Neural progenitor cell (in vitro differentiated cells): ENCODE results near the gene ZNF276. TPM values are rescaled to one million over a fixed set of nuclear protein-coding genes. Genes with fewer than 3 reads are reported as not detected.

Experiments used
- DNase-seq: peaks from one replicate; pipeline ENCODE4 v3.0.0-alpha.2; 2016; ENCODE audit warnings: low spot score
- H2AFZ ChIP-seq: fragments of 200-600 bp; sonication (generic); replicated peaks from 2 replicates; pipeline ENCODE4 v1.6.1; 2016; ENCODE audit warnings: antibody characterized with exemption
- H3F3A ChIP-seq: fragments of 200-600 bp; sonication (generic); 2 replicates; pipeline ENCODE4 v1.6.1; 2016; ENCODE audit warnings: antibody characterized with exemption, low read depth
- H3K27ac ChIP-seq: fragments of 200-600 bp; sonication (generic); 2 replicates; pipeline ENCODE4 v1.5.1; 2016; ENCODE audit warnings: mild to moderate bottlenecking
- H3K27me3 ChIP-seq: fragments of 200-600 bp; sonication (generic); 2 replicates; pipeline ENCODE4 v1.6.1; 2016; ENCODE audit warnings: mild to moderate bottlenecking, moderate library complexity
- H3K36me3 ChIP-seq: fragments of 200-600 bp; sonication (generic); 2 replicates; pipeline ENCODE4 v1.5.1; 2016
- H3K4me1 ChIP-seq: fragments of 200-600 bp; sonication (generic); 2 replicates; pipeline ENCODE4 v1.6.1; 2016; ENCODE audit warnings: mixed run types
- H3K4me2 ChIP-seq: fragments of 200-600 bp; sonication (generic); 2 replicates; pipeline ENCODE4 v1.6.1; 2016
- H3K4me3 ChIP-seq: fragments of 200-600 bp; sonication (generic); 2 replicates; pipeline ENCODE4 v1.5.1; 2016
- H3K79me2 ChIP-seq: fragments of 200-600 bp; sonication (generic); 2 replicates; pipeline ENCODE4 v1.6.1; 2016; ENCODE audit warnings: low read depth
- H3K9ac ChIP-seq: fragments of 200-600 bp; sonication (generic); 2 replicates; pipeline ENCODE4 v1.6.1; 2016
- H3K9me3 ChIP-seq: fragments of 200-600 bp; sonication (generic); 2 replicates; pipeline ENCODE4 v1.5.1; 2016; ENCODE audit warnings: low read depth
- H4K20me1 ChIP-seq: fragments of 200-600 bp; sonication (generic); 2 replicates; pipeline ENCODE4 v1.6.1; 2016; ENCODE audit warnings: low read depth
- H3K27ac Mint-ChIP-seq: 3 replicates; pipeline ENCODE4 v1.8.0; 2021; ENCODE audit warnings: mixed read lengths
- H3K27me3 Mint-ChIP-seq: 2 replicates; pipeline ENCODE4 v1.8.0; 2022; ENCODE audit warnings: low read depth, mild to moderate bottlenecking, inconsistent platforms, moderate library complexity, mixed read lengths; ENCODE audit not compliant: insufficient read depth
- H3K36me3 Mint-ChIP-seq: 3 replicates; pipeline ENCODE4 v1.8.0; 2021; ENCODE audit warnings: mixed read lengths
- H3K4me1 Mint-ChIP-seq: 3 replicates; pipeline ENCODE4 v1.8.0; 2021; ENCODE audit warnings: mixed read lengths
- H3K4me3 Mint-ChIP-seq: 3 replicates; pipeline ENCODE4 v1.8.0; 2021; ENCODE audit warnings: mild to moderate bottlenecking, moderate library complexity, mixed read lengths
- H3K9me3 Mint-ChIP-seq: 3 replicates; pipeline ENCODE4 v1.8.0; 2020; ENCODE audit warnings: mixed read lengths
- EZH2 ChIP-seq: fragments of 200-600 bp; sonication (generic); IDR thresholded peaks from 2 replicates; pipeline ENCODE4 v1.6.1; 2017; ENCODE audit warnings: antibody characterized with exemption, mild to moderate bottlenecking, moderate library complexity
- EZH2phosphoT487 ChIP-seq: fragments of 200-600 bp; sonication (generic); IDR thresholded peaks from 2 replicates; pipeline ENCODE4 v1.6.1; 2017; ENCODE audit warnings: antibody characterized with exemption
- total RNA-seq: library from RNA; depleted of rRNA; stranded (reverse); fragments of >200 nt; gene quantifications from 2 replicates; pipeline ENCODE4 v1.2.3, GENCODE V29; 2015; ENCODE audit warnings: low replicate concordance
- TF ChIP-seq, protein P1 (sequence below): fragments of 200-600 bp; sonication (generic); IDR thresholded peaks from 2 replicates; pipeline ENCODE4 v1.5.1; 2017; ENCODE audit warnings: antibody characterized with exemption, mild to moderate bottlenecking

Gene ZNF276
- total RNA-seq, 1 donor from 2014 or later = 8.4 TPM

DNA sequence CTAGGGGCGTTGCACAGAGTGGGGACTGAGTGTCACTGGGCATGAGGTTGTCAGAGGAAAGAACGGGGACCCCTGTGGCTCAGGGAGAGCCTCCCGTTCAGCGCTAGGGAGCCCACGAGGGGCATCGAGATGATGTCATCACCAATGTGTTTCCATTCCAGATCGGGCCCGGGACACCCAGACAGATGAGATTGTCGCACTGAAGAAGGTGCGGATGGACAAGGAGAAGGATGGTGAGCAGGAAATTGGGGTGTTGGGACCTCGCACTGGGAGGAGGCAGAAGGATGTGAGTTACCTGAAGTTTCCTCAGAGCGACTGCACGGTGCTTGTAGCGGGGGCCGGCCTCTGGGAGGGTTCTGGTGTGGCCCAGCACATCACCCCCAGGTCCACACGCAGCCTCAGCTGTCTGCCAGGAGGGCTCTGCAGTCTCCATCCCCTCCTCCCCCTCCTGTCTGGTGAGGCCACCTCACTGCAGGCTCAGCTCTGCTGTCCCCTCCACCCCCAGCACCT, 30.9 kb upstream of the ZNF276 start:
- H3K4me3 Mint-ChIP-seq = no peak overlapping the region
- no peaks in the 10 kb centered on the region for H3K9me3 ChIP-seq
- peaks cover 7% of the 10 kb centered on the region for H3F3A ChIP-seq
- H3K27me3 Mint-ChIP-seq = peaks cover 18% of the 10 kb centered on the region
- H3K4me1 Mint-ChIP-seq = peaks cover 14% of the 10 kb centered on the region
- no peak for DNase-seq
- no peaks in the 10 kb centered on the region for H4K20me1 ChIP-seq
- H3K79me2 ChIP-seq = peaks cover 31% of the 10 kb centered on the region
- H3K4me2 ChIP-seq = no peak overlapping the region
- no peaks in the 10 kb centered on the region for H3K27me3 ChIP-seq
- H3K4me3 ChIP-seq = no peak overlapping the region
- H3K9me3 Mint-ChIP-seq = peaks cover 2% of the 10 kb centered on the region
- no peak overlapping the region for H2AFZ ChIP-seq
- H3K36me3 ChIP-seq = no peaks in the 10 kb centered on the region
- no peak overlapping the region for H3K27ac Mint-ChIP-seq
- no peak for TF ChIP-seq EZH2
- no peak for TF ChIP-seq EZH2phosphoT487
- TF ChIP-seq, protein P1, sequence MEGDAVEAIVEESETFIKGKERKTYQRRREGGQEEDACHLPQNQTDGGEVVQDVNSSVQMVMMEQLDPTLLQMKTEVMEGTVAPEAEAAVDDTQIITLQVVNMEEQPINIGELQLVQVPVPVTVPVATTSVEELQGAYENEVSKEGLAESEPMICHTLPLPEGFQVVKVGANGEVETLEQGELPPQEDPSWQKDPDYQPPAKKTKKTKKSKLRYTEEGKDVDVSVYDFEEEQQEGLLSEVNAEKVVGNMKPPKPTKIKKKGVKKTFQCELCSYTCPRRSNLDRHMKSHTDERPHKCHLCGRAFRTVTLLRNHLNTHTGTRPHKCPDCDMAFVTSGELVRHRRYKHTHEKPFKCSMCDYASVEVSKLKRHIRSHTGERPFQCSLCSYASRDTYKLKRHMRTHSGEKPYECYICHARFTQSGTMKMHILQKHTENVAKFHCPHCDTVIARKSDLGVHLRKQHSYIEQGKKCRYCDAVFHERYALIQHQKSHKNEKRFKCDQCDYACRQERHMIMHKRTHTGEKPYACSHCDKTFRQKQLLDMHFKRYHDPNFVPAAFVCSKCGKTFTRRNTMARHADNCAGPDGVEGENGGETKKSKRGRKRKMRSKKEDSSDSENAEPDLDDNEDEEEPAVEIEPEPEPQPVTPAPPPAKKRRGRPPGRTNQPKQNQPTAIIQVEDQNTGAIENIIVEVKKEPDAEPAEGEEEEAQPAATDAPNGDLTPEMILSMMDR = no peak
- H3K36me3 Mint-ChIP-seq = peaks cover 19% of the 10 kb centered on the region
- no peak overlapping the region for H3K9ac ChIP-seq
- H3K4me1 ChIP-seq = peaks cover 5% of the 10 kb centered on the region
- H3K27ac ChIP-seq = no peak overlapping the region

DNA sequence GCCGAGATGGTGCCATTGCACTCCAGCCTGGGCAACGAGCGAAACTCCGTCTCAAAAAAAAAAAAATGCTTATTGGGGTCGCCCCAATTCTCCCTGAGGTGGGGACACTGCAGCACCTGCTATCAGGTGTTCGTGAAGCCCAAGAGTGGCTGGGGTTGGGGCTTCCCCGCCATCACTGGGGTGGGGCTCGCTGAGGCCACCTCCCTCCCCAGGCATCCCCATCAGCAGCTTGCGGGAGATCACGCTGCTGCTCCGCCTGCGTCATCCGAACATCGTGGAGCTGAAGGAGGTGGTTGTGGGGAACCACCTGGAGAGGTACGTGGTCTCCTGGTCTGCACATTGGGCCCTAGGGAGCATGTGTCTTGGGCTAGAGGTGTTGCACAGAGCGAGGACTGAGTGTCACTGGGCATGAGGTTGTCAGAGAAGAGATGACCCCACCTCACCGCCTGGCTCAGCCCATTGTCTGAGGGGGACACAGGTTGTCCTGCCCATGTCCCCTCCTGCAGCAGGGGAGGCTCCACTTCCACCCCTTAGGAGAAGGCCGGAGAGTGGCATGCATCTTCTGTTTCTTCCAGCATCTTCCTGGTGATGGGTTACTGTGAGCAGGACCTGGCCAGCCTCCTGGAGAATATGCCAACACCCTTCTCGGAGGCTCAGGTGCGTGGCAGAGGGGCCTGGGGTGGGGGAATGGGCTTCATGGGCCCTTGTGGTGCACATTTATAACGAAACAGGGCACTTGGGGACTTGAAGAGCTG, 29.9 kb upstream of the ZNF276 start:
- Mint-ChIP-seq H3K4me1 (peaks cover 10% of the 10 kb centered on the region), H3K9me3 (no peaks in the 10 kb centered on the region), H3K36me3 (peaks cover 14% of the 10 kb centered on the region), H3K27me3 (peaks cover 16% of the 10 kb centered on the region), H3K4me3 (no peak overlapping the region), H3K27ac (no peak overlapping the region)
- H3K27ac ChIP-seq = no peak overlapping the region
- H3K9ac ChIP-seq = no peak overlapping the region
- H4K20me1 ChIP-seq = no peaks in the 10 kb centered on the region
- no peaks in the 10 kb centered on the region for H3K27me3 ChIP-seq
- H3K9me3 ChIP-seq = no peaks in the 10 kb centered on the region
- no peak overlapping the region for H3K4me3 ChIP-seq
- H3K36me3 ChIP-seq = no peaks in the 10 kb centered on the region
- peaks cover 7% of the 10 kb centered on the region for H3F3A ChIP-seq
- H3K79me2 ChIP-seq = peaks cover 31% of the 10 kb centered on the region
- H3K4me1 ChIP-seq = peaks cover 5% of the 10 kb centered on the region
- TF ChIP-seq, protein P1 = no peak
- TF ChIP-seq EZH2phosphoT487 (no peak), EZH2 (no peak)
- DNase-seq = no peak
- H3K4me2 ChIP-seq = no peak overlapping the region
- H2AFZ ChIP-seq = no peak overlapping the region

DNA sequence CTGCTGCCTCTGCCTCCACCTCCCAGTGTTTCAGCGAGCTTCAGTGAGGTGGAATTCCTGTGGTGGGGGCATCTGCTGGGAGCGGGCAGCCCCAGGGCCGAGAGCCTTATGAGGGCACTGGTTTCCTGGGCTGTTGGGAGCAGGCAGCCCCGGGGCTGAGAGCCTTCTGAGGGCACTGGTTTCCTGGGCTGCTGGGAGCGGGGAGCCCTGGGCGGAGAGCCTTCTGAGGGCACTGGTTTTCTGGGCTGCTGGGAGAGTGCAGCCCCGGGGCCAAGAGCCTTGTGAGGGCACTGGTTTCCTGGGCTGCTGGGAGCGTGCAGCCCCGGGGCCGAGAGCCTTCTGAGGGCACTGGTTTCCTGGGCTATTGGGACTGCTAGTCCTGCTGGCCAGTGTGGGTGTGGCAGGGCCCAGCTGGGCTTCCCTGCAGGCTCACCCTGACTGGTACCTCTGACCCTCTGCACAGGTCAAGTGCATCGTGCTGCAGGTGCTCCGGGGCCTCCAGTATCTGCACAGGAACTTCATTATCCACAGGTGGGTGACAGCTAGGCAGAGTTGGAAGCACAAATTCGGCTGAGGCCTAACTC, 29.3 kb upstream of the ZNF276 start:
- Mint-ChIP-seq H3K27me3 (peaks cover 14% of the 10 kb centered on the region), H3K4me1 (peaks cover 10% of the 10 kb centered on the region), H3K4me3 (no peak overlapping the region), H3K27ac (no peak overlapping the region), H3K36me3 (peaks cover 14% of the 10 kb centered on the region), H3K9me3 (no peaks in the 10 kb centered on the region)
- Histone ChIP-seq H4K20me1 (no peaks in the 10 kb centered on the region), H3K79me2 (peaks cover 30% of the 10 kb centered on the region), H3K9ac (no peak overlapping the region), H3K27me3 (no peaks in the 10 kb centered on the region), H2AFZ (no peak overlapping the region), H3F3A (peaks cover 5% of the 10 kb centered on the region), H3K36me3 (no peaks in the 10 kb centered on the region), H3K4me2 (no peak overlapping the region), H3K4me1 (peaks cover 5% of the 10 kb centered on the region), H3K27ac (no peak overlapping the region), H3K4me3 (no peak overlapping the region), H3K9me3 (no peaks in the 10 kb centered on the region)
- DNase-seq = no peak
- TF ChIP-seq EZH2phosphoT487 (no peak), EZH2 (no peak)
- TF ChIP-seq, protein P1 = no peak
